Frontal cortex (tissue), 4 donors: ENCODE results near the gene RBKS. TPM values are rescaled to one million over a fixed set of nuclear protein-coding genes. Genes with fewer than 3 reads are reported as not detected.

Experiments
- DNase-seq, 2 donors: peaks; one replicate each; pipeline ENCODE4 v3.0.0; 2012; ENCODE audit warnings: low spot score in 2 of 2
- FAIRE-seq: peaks from 2 replicates; lab custom pipeline; 2012; peaks lifted over from hg19 to GRCh38; lab: Jason Lieb, UNC
- total RNA-seq: library from RNA; depleted of rRNA; stranded (reverse); fragments of >200 nt; gene quantifications from one replicate; pipeline ENCODE4 v1.2.3, GENCODE V29; 2014
- donor health status: control.
- donor health status: control.
- donor health status: control.

RBKS gene
- 3.7 TPM for total RNA-seq

GRCh38 chr2:27890146-27890923 lies at the start of gene RBKS, which contains the start of gene BABAM2:
Gene RBKS (minus strand): TSS chr2:27890387. CDS start chr2:27890345, 42 bp downstream.
Gene BABAM2 (plus strand): TSS chr2:27890729. CDS start chr2:27894557, 3,828 bp downstream.
- DNase-seq = peak; percentile 83 to 85
- no peak for FAIRE-seq

DNA sequence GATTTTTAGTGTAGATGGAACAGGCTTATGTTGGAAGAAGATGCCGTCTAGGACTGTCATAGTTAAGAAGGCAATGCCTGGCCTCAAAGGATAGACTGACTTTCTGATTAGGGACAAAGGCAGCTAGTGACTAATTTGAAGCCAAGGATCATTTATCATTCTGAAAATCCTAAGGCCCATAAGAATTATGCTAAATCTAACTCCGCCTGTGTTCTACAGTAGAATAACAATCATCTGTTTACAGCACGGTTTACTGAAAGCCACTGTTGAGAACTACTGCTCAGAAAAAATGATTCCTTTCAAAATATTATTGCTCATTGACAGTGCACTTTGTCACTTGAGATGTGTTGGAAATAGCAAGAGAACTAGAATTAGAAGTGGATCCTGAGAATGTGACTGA lies 44.8 kb upstream of the RBKS start:
- DNase-seq = no peak
- no peak for FAIRE-seq

- DNase-seq (no peak), FAIRE-seq (no peak)
Measured at GRCh38 chr2:27932396-27932795, 42.2 kb upstream of the RBKS start.

- no peak for FAIRE-seq
- no peak for DNase-seq
Measured at GRCh38 chr2:27931361-27931950, 41.3 kb upstream of the RBKS start.

- no peak for DNase-seq
- FAIRE-seq = no peak
Measured at GRCh38 chr2:27929916-27930486, 39.8 kb upstream of the RBKS start.

DNA sequence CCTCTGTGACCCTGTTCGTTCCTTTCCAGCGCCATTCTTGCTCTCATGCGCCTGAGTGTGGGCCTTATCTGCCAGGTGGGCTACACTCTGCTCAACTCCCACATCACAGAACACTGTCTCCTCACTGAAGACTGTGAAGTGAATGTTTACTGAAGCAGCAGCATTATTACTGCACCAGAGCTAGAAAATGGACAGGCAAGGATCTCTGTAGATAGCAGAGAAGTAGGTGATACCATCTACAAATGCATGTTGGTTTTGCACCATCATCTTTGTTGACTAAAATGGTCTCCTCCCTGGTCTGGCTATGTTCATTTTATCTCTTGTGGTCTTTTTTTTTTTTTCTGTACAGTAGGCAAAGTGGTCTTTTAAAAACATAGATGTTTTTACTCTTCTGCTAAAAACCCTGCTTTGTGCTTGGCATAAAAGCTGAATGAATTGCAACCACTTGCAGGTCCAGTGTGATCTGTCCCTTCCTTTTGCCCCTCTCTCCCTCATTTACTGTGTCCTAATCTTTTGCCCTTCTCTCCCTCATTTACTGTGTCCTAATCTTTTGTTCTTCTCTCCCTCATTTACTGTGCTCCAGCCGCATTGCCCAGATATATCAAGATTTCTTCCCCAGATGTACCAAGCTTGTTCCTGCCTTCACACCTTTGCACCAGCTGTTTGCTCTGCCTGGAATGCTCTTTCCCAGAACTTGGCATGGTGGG lies 35.7 kb upstream of the RBKS start:
- DNase-seq (no peak), FAIRE-seq (no peak)

DNA sequence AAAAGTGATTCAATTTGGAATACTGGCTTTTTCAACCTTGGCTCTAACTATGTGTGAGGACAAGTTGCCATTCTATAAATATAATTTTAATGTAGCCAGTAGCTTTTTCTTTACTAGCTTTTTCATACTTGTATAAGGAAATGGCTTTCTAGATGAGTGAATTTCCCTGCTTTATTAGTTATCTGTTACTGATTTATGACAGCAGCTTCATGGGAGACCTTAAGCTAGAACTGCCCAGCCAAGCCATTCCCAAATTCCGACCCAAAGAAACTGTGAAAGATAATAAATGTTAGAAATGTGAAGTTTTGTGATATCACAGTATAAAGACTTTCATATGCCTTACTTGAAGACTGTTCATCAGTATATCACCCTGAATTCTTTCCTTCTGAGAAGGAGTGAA lies 32.7 kb upstream of the RBKS start:
- no peak for DNase-seq
- no peak for FAIRE-seq

- FAIRE-seq (no peak), DNase-seq (no peak)
Measured at GRCh38 chr2:27921880-27922547, 31.8 kb upstream of the RBKS start.

DNA sequence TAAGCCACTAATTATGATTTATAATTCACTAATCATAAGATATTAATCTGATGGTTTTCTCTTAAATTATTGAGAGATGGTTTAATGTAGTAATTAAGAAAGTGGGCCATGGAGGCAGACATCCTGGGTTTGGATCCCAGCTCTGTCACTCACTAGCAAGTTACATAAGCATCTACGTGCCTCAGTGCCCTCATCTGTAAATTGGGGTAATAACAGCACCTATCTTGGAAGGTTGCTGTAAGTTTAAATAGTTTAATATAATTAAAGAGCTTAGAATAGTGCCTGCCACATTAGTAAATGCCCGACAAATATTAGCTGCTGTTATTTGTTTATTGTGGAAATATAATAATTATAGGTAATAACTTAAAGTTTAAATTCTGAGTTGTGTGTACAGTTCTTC lies 31.2 kb upstream of the RBKS start:
- no peak for FAIRE-seq

GRCh38 chr2:27920148-27920885 lies 30.1 kb upstream of the RBKS start:
- FAIRE-seq (peak; percentile 92), DNase-seq (peak in 1 of 2 donors; percentile 6)

More for the DNA sequence above, 31.2 kb upstream of the RBKS start:
- no peak for DNase-seq

DNA sequence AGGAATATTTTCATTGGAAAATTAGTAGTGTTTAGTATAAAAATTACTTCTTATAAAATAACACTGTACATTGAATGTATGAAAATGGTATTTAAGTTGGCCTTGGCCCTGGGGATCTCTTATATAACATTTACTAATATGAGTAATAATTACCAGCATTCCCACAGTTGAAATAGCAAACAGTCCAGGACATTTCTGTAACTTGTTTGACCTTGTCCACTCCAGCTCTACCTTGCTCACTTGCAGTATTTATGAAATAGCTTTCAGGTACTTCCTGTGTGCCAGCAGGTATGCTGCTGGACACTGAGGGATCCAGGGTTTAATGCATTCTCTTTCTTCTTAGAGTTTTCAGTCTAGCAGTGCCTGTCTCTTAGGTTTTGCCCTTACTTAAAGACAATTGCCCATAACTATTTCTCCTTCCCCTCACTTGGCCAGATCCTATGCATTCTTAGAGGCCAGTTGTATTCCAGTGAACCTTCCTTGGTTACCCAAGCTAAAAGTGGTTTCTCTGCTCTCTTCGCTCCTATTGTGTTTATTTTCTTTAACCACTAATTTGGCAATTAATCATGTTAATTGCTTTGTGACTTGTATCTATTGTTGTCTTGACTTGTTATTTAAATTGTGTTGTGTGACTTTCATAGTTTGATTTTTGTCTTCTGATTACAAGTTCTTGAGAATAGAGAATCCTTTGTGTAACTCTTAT lies 26.3 kb upstream of the RBKS start:
- DNase-seq = no peak
- FAIRE-seq = no peak

DNA sequence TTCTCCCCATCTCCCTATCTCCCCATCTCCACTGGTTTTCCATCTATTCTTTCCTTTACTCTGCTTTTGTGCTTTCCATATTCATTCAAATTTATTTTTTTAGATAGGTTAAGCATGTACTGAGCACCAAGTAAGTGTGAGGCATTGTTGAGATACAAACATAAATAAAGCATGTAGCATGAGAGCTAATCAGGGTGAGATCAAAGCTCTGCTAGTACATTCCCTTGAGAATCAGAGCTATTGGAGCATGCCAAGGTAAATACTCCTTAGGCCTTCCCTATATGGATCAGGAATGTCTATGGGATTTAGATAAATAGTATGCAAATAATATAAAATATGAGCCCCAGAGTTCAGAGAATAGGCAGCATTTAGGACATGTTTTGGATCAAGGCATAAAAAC lies 25.7 kb upstream of the RBKS start:
- FAIRE-seq (no peak), DNase-seq (no peak)

DNA sequence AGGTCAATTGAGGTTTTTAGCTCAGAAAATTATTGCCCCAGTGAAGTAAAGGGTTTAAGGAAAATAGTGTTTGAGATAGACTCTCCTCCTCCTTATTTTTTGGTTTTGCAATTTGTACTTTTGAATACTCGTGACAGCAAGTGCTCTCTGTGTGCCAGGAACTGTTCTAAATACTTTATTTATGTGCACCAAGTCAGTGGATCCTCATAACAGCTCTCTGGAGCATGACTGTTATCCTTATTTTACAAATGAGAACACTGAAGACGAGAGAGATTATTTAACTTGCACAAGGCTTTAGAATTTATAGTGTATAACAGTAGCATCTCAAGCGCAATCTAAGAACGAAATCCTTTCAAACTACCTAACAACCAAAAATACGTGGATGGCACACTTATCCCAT lies 25.0 kb upstream of the RBKS start:
- DNase-seq = no peak
- no peak for FAIRE-seq

DNA sequence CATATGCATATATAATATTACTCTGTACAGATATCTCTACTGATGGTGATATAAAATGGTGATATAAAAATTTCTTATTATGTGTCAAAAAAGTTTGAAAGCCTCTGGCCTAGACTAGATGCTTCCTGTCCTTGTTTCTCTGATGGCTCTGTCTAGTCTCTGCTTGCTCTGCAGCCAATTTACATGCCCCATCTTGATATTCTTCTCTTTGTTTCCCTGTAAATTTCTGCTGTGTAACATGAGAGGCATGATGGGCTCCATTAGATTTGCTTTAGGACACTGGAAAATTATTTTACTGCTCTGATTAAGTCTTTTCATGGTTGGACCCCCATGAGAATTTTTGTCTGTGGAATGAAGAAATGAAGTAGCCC lies 24.6 kb upstream of the RBKS start:
- FAIRE-seq (no peak), DNase-seq (no peak)

GRCh38 chr2:27914041-27914804 lies 24.0 kb upstream of the RBKS start:
- FAIRE-seq (no peak), DNase-seq (no peak)

- FAIRE-seq = no peak
- no peak for DNase-seq
Measured at GRCh38 chr2:27912512-27912911, 22.3 kb upstream of the RBKS start.

DNA sequence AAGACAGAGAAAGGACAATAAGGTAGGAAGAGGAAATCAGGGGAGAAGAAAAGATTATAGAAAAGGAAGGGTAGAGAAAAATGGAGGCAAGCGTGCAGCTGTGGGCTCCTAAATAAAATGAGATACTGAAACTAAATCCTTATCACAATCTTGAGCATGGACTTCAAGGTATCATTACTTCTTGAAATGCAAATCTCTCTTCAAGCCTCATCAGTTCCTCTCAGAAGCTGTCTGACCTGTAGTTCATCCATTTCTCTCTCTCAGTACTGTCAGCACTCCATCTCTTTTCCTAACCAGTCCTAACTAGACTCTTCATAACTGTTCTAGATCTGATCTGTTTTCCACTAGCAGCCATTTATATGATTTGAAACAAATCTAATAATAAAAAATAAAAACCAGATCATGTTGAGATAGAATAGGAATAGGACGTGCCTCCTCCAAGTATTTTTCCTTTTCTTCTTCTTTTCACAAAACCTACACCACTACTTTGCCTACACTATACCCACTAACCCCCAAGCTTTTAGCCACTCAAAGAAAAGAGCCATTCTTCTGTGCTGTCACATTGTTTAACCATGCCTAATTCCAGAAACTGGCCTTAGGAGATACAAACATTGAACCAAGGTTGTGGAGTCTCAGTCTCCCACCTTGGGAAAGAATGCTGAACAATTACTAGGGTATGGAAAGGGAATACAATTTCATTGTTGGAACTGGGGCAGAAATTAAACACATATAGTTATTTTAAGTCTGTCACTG lies 21.4 kb upstream of the RBKS start:
- DNase-seq (no peak), FAIRE-seq (no peak)
